Tongue (tissue), 2 donors: Measurements from ENCODE around the gene ELOB. TPM values are rescaled to one million over a fixed set of nuclear protein-coding genes. Genes with fewer than 3 reads are reported as not detected.

ENCODE experiments used
- small RNA-seq: library from RNA; depleted of rRNA; stranded (forward); fragments of <200 nt; gene quantifications from one replicate; pipeline ENCODE3, GENCODE V24; 2014; ENCODE audit warnings: low replicate concordance
- total RNA-seq: library from RNA; depleted of rRNA; stranded (reverse); fragments of >200 nt; gene quantifications from one replicate; pipeline ENCODE4 v1.2.3, GENCODE V29; 2014

The ELOB gene
- total RNA-seq, 1 donor from 2014 or later, result 155 TPM

Small RNA genes within 50 kb of the gene (small RNA-seq; reads per million reads assigned to genes)
- not detected for gene SNORA3C

Other genes starting within 250 kb of the ELOB start
- 0.72 TPM for gene CEMP1, start 245.9 kb downstream of the ELOB start, total RNA-seq
- 24.5 TPM for gene PDPK1, start 239.3 kb downstream of the ELOB start, total RNA-seq
- 28.4 TPM for gene KCTD5, start 94.8 kb downstream of the ELOB start, total RNA-seq
- gene PRSS27, start 57.1 kb downstream of the ELOB start, total RNA-seq, result 3.5 TPM
- gene SRRM2, start 24.6 kb downstream of the ELOB start, total RNA-seq, result 170 TPM
- gene PRSS33, start 10.3 kb upstream of the ELOB start, total RNA-seq, result 2.9 TPM
- not detected for gene PRSS41, start 21.2 kb upstream of the ELOB start, total RNA-seq
- not detected for gene PRSS21, start 40.0 kb upstream of the ELOB start, total RNA-seq
- 1,549 TPM for gene ZG16B, start 53.0 kb upstream of the ELOB start, total RNA-seq
- 18.2 TPM for gene PRSS22, start 80.9 kb upstream of the ELOB start, total RNA-seq
- gene FLYWCH2, start 105.9 kb upstream of the ELOB start, total RNA-seq, result 37.0 TPM
- 21.6 TPM for gene FLYWCH1, start 134.7 kb upstream of the ELOB start, total RNA-seq
- 5.6 TPM for gene KREMEN2, start 187.0 kb upstream of the ELOB start, total RNA-seq
- gene PAQR4, start 192.1 kb upstream of the ELOB start, total RNA-seq, result 6.2 TPM
- 12.2 TPM for gene PKMYT1, start 203.2 kb upstream of the ELOB start, total RNA-seq
- not detected for gene CLDN9, start 235.6 kb upstream of the ELOB start, total RNA-seq
- not detected for gene CLDN6, start 240.9 kb upstream of the ELOB start, total RNA-seq
- 41.3 TPM for gene TNFRSF12A, start 243.1 kb upstream of the ELOB start, total RNA-seq
- 13.0 TPM for gene HCFC1R1, start 246.7 kb upstream of the ELOB start, total RNA-seq
- gene THOC6, start 246.8 kb upstream of the ELOB start, total RNA-seq, result 12.6 TPM